OCI-LY7 (cell line): Measurements from ENCODE around the gene MKNK1. TPM values are rescaled to one million over a fixed set of nuclear protein-coding genes. Genes with fewer than 3 reads are reported as not detected.

ENCODE experiments used
- BruUV-seq: library from RNA; stranded (reverse); fragments of 400-500 nt; replicated peaks from 2 replicates; lab custom pipeline; 2021; lab: Mats Ljungman, UMichigan
- CTCF ChIA-PET: fragments of 300-600 bp; sonication (Branson Sonifier 250); formaldehyde crosslinking; loops from one replicate; lab custom pipeline; 2022; ENCODE audit warnings: antibody characterized with exemption; ENCODE audit not compliant: unreplicated experiment; lab: Charles Lee
- POLR2A ChIA-PET: fragments of 300-600 bp; sonication (Branson Sonifier 250); formaldehyde crosslinking; loops from one replicate; lab custom pipeline; 2022; ENCODE audit warnings: antibody characterized with exemption; lab: Charles Lee
- DNase-seq: peaks from one replicate; pipeline ENCODE4 v3.0.0-alpha.2; 2015; ENCODE audit warnings: low spot score
- H2AFZ ChIP-seq: fragments of 200-600 bp; sonication (generic), shearing (Covaris generic); 2 replicates; pipeline ENCODE4 v1.6.1; 2014; ENCODE audit warnings: mild to moderate bottlenecking, antibody characterized with exemption, low read length, moderate library complexity
- H3K27ac ChIP-seq: fragments of 200-600 bp; sonication (generic); 2 replicates; pipeline ENCODE4 v1.5.1; 2014; ENCODE audit warnings: mixed run types, low read depth, mild to moderate bottlenecking, moderate library complexity, low read length, inconsistent platforms; ENCODE audit not compliant: poor library complexity, severe bottlenecking
- H3K36me3 ChIP-seq: fragments of 200-600 bp; sonication (generic); 2 replicates; pipeline ENCODE4 v1.6.1; 2014; ENCODE audit warnings: mild to moderate bottlenecking, antibody characterized with exemption, low read length, moderate library complexity, mixed read lengths; ENCODE audit not compliant: insufficient read depth
- H3K4me1 ChIP-seq: fragments of 200-600 bp; sonication (generic); 2 replicates; pipeline ENCODE4 v1.5.1; 2014; ENCODE audit warnings: mild to moderate bottlenecking, low read length; ENCODE audit not compliant: insufficient read depth, poor library complexity, severe bottlenecking
- H3K4me2 ChIP-seq: fragments of 200-600 bp; sonication (generic); 2 replicates; pipeline ENCODE4 v1.6.1; 2014; ENCODE audit warnings: mild to moderate bottlenecking, low read length
- H3K4me3 ChIP-seq: fragments of 200-600 bp; sonication (generic); 2 replicates; pipeline ENCODE4 v1.5.1; 2014; ENCODE audit warnings: mild to moderate bottlenecking, low read depth, low read length; ENCODE audit not compliant: poor library complexity, severe bottlenecking
- H3K79me2 ChIP-seq: fragments of 200-600 bp; sonication (generic); 2 replicates; pipeline ENCODE4 v1.6.1; 2016; ENCODE audit warnings: low read depth, mild to moderate bottlenecking, low read length, moderate library complexity, mixed read lengths; ENCODE audit not compliant: insufficient read depth
- H3K9me2 ChIP-seq: fragments of 200-600 bp; sonication (generic); 2 replicates; pipeline ENCODE4 v1.6.1; 2016; ENCODE audit warnings: mild to moderate bottlenecking, low read length, mixed read lengths; ENCODE audit not compliant: insufficient read depth
- H3K9me3 ChIP-seq: fragments of 200-600 bp; sonication (generic); 2 replicates; pipeline ENCODE4 v1.6.1; 2014; ENCODE audit warnings: mild to moderate bottlenecking, mixed run types, low read length, mixed read lengths
- H4K20me1 ChIP-seq: fragments of 200-600 bp; sonication (generic); 2 replicates; pipeline ENCODE4 v1.6.1; 2014; ENCODE audit warnings: mild to moderate bottlenecking, antibody characterized with exemption, low read length, moderate library complexity, mixed read lengths; ENCODE audit not compliant: insufficient read depth
- EZH2phosphoT487 ChIP-seq: fragments of 200-600 bp; sonication (generic); IDR thresholded peaks from 2 replicates; pipeline ENCODE4 v1.6.1; 2018; ENCODE audit warnings: low read depth, borderline replicate concordance, mild to moderate bottlenecking, mixed run types, antibody characterized with exemption, low read length, moderate library complexity, mixed read lengths
- intact Hi-C: fragments of 100-400 bp; cut with micrococcal nuclease; formaldehyde crosslinking; loops from one replicate; pipeline ENCODE4 v1.10.0; 2022; ENCODE audit not compliant: unreplicated experiment
- total RNA-seq, 2 experiments: library from RNA; depleted of rRNA in 1 of 2; stranded (reverse); fragments of >200 nt in 1 of 2; shearing (Covaris generic) in 1 of 2; gene quantifications; 2 replicates each; pipeline ENCODE4 v1.2.3, GENCODE V29; 2014 to 2022
- TF ChIP-seq, protein P1 (sequence below): fragments of 200-600 bp; sonication (generic); conservative IDR thresholded peaks from 2 replicates; pipeline ENCODE4 v1.5.1; 2014; ENCODE audit warnings: mild to moderate bottlenecking, antibody characterized with exemption, low read length, moderate library complexity, mixed read lengths

MKNK1 gene
- total RNA-seq, 2 experiments from 2014 or later, result 11.5 to 24.0 TPM

DNA sequence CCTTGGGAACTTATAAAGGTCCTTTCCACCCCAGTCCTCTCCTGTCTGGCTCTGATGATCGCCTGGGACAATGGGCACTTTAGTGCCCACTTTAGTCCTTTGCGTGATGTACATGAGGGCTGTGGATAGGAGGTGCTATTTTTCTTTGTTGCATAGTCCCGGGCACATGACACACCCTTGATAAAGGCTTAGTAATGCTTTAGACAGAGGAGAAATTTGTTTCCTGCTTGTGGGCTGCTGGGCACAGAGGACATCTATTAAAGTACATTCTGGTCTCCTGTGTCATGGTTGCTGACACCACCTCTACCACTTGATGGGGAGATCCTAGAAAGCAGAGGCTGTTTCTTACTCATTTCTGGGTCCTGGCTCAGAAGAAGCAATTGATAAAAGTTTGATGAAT is 47.2 kb downstream of the MKNK1 start:
- intact Hi-C loops, result loop anchor here (10.0 kb wide), 1 partner anchor 168 kb away; no protein-coding TSS in a partner anchor
- CTCF ChIA-PET, result no interaction called here
- no TSS peak for BruUV-seq
- H2AFZ ChIP-seq, result no peak overlapping the region
- no peaks in the 10 kb centered on the region for H3K36me3 ChIP-seq
- no peaks in the 10 kb centered on the region for H4K20me1 ChIP-seq
- no peak for DNase-seq
- H3K79me2 ChIP-seq, result no peaks in the 10 kb centered on the region
- H3K27ac ChIP-seq, result no peak overlapping the region
- POLR2A ChIA-PET, result no interaction called here
- no peaks in the 10 kb centered on the region for H3K9me3 ChIP-seq
- no peak overlapping the region for H3K4me2 ChIP-seq
- no peaks in the 10 kb centered on the region for H3K4me1 ChIP-seq
- no peak overlapping the region for H3K4me3 ChIP-seq
- no peak for TF ChIP-seq EZH2phosphoT487
- TF ChIP-seq, protein P1, sequence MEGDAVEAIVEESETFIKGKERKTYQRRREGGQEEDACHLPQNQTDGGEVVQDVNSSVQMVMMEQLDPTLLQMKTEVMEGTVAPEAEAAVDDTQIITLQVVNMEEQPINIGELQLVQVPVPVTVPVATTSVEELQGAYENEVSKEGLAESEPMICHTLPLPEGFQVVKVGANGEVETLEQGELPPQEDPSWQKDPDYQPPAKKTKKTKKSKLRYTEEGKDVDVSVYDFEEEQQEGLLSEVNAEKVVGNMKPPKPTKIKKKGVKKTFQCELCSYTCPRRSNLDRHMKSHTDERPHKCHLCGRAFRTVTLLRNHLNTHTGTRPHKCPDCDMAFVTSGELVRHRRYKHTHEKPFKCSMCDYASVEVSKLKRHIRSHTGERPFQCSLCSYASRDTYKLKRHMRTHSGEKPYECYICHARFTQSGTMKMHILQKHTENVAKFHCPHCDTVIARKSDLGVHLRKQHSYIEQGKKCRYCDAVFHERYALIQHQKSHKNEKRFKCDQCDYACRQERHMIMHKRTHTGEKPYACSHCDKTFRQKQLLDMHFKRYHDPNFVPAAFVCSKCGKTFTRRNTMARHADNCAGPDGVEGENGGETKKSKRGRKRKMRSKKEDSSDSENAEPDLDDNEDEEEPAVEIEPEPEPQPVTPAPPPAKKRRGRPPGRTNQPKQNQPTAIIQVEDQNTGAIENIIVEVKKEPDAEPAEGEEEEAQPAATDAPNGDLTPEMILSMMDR, result no peak
- no peaks in the 10 kb centered on the region for H3K9me2 ChIP-seq

DNA sequence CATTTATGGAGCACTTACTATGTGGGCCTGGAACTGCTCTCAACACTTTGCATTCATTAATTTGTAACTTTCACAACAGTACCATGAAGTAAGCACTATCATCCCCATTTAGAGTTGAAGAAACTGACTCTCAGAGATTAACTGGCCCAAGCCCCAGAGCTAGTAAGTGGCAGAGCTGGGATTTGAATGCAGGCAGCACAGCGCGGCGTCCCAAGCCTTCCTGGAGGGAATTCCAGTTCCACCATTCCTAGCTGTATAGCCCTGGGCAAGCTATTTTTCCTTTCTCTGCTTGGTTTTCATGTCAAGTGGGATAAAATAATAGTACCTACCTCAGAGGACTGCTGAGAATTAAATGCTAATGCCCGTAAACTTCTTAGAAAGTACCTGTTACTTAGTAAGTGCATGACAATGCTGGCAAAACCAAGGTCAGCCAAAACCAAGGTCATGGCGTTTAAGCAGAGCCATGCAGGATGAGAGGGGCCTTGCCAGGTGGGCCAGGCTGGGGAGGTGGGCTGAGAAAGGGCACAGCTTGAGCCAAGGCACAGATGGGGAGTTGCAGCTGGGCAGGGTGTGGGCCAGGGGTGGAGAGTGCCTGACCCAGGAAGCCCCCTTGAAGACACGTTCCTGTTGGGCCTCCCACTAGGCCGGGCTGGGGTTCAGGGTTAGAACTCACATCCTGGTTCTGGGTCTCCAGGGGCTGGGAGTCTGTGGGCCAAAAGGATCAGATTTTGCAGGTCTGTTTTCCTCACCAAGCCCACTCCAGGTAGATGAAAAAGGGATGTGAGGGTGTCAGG is 48.0 kb downstream of the MKNK1 start:
- ChIA-PET POLR2A (interaction anchor here (0.6 kb wide), 1 partner anchor 57 kb away, joined by 5 read pairs; no protein-coding TSS in a partner anchor), CTCF (interaction anchor here (0.5 kb wide), 1 partner anchor 59 kb away, joined by 3 read pairs; no protein-coding TSS in a partner anchor)
- H3K36me3 ChIP-seq, result no peaks in the 10 kb centered on the region
- intact Hi-C loops, result loop anchor here (10.0 kb wide), 1 partner anchor 169 kb away; no protein-coding TSS in a partner anchor
- H3K9me3 ChIP-seq, result no peaks in the 10 kb centered on the region
- H3K9me2 ChIP-seq, result no peaks in the 10 kb centered on the region
- H3K4me1 ChIP-seq, result no peaks in the 10 kb centered on the region
- H2AFZ ChIP-seq, result no peak overlapping the region
- no peak overlapping the region for H3K27ac ChIP-seq
- H3K4me3 ChIP-seq, result no peak overlapping the region
- no TSS peak for BruUV-seq
- H3K4me2 ChIP-seq, result no peak overlapping the region
- DNase-seq, result no peak
- H3K79me2 ChIP-seq, result no peaks in the 10 kb centered on the region
- no peaks in the 10 kb centered on the region for H4K20me1 ChIP-seq
- TF ChIP-seq, protein P1, result no peak
- no peak for TF ChIP-seq EZH2phosphoT487
